Astrocyte (in vitro differentiated cells and primary cell): ENCODE measurements around the gene ZNF136.

Source experiments
- EZH2 ChIP-seq: IDR thresholded peaks from 2 replicates; pipeline ENCODE4 v1.6.1; 2012; ENCODE audit warnings: mild to moderate bottlenecking, low read length, inconsistent platforms; ENCODE audit not compliant: insufficient read depth
- TF ChIP-seq, protein P1 (sequence below): IDR thresholded peaks from 2 replicates; pipeline ENCODE4 v1.5.1; 2011; ENCODE audit warnings: low read depth, mild to moderate bottlenecking, inconsistent platforms, low read length, moderate library complexity; ENCODE audit not compliant: insufficient read depth

DNA sequence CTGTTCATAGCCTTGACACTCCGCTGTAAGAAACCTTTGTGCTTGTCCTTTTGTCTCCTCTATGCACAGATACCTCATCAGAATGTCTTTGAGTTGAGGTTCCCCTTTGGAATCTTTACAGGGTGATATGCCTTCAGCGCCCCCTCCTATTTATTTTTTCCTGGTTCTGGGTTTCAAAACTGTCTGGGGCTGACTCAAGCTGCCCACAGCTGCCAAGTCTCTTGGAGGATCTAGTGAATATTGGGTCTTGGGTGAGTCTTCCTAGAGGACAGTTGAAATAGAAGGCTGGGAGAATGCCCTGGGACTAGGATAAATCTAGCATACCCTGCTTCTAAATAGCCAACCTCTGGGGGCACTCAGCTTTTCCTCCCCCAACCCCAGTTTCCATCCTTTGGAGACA is 930 bp downstream of the ZNF136 start:
- no peak for TF ChIP-seq EZH2
- TF ChIP-seq, protein P1, sequence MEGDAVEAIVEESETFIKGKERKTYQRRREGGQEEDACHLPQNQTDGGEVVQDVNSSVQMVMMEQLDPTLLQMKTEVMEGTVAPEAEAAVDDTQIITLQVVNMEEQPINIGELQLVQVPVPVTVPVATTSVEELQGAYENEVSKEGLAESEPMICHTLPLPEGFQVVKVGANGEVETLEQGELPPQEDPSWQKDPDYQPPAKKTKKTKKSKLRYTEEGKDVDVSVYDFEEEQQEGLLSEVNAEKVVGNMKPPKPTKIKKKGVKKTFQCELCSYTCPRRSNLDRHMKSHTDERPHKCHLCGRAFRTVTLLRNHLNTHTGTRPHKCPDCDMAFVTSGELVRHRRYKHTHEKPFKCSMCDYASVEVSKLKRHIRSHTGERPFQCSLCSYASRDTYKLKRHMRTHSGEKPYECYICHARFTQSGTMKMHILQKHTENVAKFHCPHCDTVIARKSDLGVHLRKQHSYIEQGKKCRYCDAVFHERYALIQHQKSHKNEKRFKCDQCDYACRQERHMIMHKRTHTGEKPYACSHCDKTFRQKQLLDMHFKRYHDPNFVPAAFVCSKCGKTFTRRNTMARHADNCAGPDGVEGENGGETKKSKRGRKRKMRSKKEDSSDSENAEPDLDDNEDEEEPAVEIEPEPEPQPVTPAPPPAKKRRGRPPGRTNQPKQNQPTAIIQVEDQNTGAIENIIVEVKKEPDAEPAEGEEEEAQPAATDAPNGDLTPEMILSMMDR = no peak
